Activated CD8-positive, alpha-beta memory T cell treated with anti-CD3 and anti-CD28 coated beads for 4 hours (primary cell): Measurements from ENCODE around the gene SHLD3.
"Not testable (repeated sequence)": the region's sequence is repeated elsewhere in the genome, so short reads cannot be mapped to it uniquely, and the experiment has no call there.

Source experiments
- DNase-seq, 2 donors: peaks; one replicate each; pipeline ENCODE4 v3.0.0-alpha.2; 2020; ENCODE audit warnings: low read depth in 2 of 2

The SHLD3 gene

DNA sequence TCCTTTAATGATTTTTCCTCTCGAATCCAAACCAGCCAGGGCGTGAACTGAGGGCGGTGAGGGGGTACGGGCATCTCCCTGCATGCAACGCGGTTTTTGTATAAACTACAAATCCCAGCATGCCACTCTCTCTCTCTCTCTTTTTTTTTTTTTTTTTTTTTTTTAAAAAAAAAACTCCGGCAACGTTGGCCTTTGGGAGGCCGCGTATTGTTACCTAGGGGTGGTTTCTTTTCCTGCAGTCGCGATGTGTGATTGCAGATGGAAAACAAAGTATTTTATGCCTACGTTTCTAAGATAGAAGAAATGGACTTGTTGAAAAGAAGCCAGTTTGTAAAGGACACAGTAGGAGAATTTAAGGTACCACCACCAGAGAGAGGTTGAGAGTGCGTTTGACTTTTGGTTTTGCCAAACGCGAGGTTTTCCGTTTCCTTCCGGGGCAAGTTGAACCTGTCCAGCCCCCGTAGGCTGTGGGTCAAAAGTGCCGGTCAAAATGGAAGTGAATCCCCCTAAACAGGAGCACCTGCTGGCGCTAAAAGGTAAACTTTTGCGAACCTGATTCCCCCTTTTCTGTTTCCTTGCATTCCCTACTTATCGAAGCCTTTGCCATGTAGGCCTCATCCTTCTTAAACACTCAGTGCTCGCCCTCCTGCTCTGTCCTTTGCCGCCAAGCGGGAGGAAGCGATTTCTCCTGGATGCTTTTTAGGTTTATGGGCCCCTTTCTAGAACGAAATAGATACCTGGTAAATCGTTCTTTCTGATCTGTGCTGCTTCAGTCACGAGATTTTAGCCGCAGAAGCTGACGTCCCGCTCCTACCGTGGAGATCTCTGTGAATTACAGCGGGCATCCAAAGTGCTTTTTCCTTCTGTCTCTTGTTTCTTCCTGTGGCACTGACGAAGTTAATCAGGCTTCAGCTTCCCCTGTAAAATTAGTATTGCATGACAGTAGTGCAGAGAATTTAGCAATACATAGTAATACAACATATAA is at the start of gene SHLD3, which contains the start of gene TRAPPC13:
Gene SHLD3 (plus strand): TSS at position 457 of the 985 bp plus-strand sequence. CDS start 4,561 bp downstream, outside the sequence.
Gene TRAPPC13 (plus strand): TSS at position 457 of the 985 bp plus-strand sequence. CDS start 34 bp downstream, at position 491.
- DNase-seq: peak; percentile 62 to 78

DNA sequence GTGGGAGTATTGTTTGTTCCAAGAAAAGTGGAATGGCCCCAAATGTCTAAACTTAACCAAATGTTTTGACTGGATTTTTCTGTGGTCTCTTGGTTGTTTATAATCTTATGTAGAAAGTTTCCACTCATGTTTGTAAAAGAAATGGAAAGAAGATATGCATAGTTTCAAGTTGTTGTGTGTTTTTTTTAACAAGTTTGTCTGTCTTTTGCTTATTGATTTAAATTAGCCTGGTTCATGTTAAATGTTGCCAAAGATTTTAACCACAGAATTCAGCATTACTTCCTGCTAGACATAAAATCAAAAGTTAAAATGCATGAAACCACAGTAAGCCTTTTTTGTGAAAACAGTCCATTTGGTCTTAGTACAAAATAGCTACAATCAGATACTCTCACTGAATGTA is 47.7 kb upstream of the SHLD3 start:
- DNase-seq: no peak

- no peak for DNase-seq
Observed at GRCh38 chr5:65588694-65589093, 36.1 kb upstream of the SHLD3 start.

- not testable (repeated sequence) for DNase-seq
Observed at GRCh38 chr5:65601761-65602160, 23.1 kb upstream of the SHLD3 start.

- no peak for DNase-seq
Observed at GRCh38 chr5:65611524-65611923, 13.3 kb upstream of the SHLD3 start.

DNA sequence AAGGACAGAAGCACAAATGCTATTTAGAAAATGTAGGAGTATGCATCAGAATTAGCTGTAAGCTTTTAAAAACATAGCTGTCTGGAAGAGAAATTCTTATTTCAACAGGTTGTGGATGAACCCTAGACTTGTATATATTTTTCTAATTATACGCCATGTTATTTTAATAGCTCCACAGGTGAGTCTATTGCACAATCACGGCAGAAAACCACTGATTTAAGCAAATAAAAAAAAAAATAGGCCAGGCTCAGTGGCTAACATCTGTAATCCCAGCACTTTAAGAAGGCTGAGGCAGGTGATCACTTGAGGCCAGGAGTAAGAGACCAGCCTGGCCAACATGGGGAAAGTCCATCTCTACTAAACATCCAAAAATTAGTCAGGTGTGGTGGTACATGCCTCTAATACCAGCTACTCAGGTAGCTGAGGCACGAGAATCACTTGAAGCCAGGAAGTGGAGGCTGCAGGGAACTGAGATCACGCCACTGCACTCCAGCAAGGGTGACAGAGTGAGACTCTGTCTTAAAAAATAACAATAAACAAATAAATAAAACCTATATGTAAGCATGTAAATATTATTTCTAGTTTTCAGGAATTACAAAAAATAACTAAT is 12.4 kb upstream of the SHLD3 start:
- DNase-seq: no peak

DNA sequence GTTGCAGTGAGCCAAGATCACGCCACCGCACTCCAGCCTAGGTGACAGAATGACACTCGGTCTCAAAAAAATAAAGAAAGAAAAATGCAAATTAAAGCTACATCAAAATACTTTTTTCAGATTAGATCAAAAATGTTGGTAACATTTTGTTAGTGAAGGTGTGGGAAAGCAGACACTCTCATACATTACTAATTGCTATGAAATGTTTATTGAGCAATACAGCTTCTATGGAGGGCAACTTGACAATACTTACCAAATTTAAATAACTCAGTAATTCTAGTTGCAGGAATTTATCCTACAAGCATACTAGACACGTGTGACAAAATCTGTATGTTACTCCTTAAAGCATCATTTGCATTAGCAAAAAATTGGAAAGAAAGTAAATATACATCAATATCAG is 4.8 kb upstream of the SHLD3 start:
- DNase-seq: no peak

DNA sequence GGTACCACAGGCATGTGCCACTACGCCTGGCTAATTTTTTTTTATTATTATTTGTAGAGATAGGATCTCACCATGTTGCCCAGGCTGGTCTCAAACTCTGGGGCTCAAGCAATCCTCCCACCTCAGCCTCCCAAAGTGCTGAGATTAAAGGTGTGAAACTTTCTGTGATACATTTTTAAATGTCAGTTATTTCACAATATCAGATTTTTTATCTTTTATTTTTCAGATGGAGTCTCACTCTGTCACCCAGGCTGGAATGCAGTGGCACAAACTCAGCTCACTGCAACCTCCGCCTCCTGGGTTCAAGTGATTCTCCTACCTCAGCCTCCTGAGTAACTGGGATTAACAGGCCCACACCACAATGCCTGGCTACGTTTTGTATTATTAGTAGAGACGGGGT is 2.9 kb upstream of the SHLD3 start:
- not testable (repeated sequence) for DNase-seq

DNA sequence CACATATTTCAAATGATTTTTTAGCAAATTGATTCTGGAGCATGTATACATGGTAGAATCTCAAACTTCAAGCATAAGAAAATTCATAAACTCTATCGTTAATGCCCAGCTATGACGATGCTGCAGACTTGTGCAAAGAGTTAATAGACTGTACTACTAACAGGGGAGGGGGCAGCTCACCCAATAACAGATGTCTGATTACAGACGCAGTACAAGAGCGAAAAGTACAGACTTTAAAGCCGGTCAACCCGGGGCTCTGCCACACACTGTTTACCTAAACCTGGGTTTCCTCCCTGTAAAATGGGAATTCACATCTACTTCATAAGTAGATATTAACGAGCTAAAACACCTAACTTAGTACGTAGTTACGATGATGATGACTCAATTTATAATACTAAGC is 1.3 kb upstream of the SHLD3 start:
- no peak for DNase-seq

- DNase-seq: peak; percentile 77 to 85
Observed at GRCh38 chr5:65624025-65624570, 729 bp upstream of the SHLD3 start, which contains the start of gene TRIM23. TRIM23 (minus strand) TSS chr5:65624333; CDS start chr5:65624274, 59 bp downstream.

DNA sequence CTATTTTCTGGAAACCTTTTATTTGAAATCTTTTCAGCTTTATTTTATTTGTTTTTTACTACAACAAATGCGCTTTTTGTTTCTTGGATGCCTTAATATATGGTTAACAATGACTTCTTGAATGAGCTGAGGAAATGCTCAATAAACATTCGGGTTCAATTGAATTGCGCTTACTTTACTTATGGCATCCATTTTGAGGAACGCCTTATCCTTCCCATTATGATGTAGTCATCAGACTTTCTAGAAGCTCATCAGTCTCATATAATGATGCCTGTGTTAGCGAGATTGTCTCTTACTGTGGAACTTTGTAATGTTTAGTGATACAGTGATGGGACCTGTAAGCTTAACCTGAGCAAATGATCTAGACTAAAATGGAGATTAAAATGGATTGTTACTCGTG is 916 bp downstream of the SHLD3 start:
- no peak for DNase-seq

DNA sequence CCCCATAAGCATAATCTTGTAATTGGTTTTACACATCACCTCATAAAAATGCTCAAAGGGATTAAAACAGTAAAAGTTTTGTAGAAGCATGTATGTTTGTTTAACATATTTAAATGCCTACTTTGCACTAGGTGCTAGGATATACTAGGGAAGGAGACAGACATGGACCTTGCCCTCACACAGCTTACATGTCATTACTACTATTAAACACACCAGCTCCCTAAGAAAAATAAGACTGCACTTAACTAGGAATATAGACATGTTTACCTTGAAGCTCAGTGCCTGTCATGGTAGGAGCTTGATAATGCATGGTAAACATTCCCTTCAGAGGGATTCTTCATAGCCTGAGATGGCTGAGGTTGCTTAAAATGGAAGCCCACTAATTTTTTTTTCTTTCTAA is 6.2 kb downstream of the SHLD3 start:
- no peak for DNase-seq

DNA sequence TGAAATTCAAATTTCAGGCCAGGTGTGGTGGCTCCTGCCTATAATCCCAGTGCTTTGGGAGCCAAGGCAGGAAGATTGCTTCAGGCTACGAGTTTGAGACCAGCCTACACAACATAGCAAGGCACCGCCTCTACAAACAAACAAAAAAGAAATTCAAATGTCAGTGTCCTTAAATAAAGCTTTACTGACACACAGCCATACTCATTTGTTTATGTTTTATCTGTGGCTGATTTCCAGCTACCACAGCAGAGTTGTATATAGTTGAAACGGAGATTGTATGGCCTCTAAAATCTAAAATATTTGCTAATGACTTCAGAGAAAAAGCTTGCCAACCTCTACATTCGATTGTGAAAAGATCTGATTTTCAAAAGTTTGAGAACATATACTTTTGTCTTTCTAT is 15.4 kb downstream of the SHLD3 start:
- no peak for DNase-seq

GRCh38 chr5:65646938-65647337 is 22.1 kb downstream of the SHLD3 start:
- DNase-seq: no peak

- DNase-seq: no peak
Observed at GRCh38 chr5:65647941-65648340, 23.1 kb downstream of the SHLD3 start.

DNA sequence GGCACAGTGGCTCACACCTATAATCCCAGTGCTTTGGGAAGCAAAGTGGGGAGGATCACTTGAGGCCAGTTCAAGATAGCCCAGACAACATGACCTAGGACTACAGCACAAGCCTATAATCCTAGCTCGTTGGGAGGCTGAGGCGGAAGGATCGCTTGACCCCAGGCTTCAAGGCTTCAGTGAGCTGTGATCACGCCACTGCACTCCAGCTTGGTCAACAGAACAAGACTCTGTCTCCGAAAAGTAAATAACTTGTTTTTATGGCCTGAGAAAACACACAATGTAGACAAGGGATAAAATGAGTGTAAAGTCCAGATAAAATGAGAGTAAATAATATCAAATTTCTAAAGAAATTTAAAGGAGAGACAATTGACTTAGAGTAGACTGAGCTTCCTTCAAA is 26.3 kb downstream of the SHLD3 start:
- DNase-seq: no peak

GRCh38 chr5:65654713-65655112 is 29.9 kb downstream of the SHLD3 start:
- no peak for DNase-seq

DNA sequence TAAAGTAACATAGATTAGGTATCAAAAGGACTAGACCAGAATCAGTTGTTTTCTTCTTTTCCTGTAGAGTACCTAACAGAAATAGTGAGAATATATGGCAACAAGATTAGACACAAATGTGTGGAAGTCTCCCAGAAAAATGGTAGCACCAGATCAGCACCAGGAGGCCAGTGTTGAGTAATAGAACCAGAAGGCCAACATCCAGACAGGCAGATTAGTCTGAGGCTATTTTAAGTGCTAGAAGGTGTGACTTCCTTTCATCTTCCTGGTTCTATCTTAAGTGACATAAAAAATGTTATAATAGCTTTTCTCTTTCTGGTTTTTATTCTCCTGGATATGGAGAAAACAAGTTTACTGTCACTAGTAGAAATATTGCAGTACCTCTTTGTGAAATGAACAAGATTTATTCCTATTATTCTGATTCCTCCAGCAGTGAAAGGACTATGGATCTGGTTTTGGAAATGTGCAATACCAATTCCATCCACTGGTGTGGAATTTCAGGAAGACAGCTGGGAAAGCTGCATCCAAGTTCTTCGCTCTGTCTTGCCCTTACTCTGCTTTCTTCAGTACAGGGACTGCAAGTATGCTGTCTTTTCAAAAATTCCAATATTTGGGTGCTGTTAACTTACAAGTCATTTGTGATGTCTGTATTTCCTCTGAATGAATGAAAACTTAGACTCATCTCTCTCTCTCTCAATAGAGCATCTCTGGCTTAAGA is 39.1 kb downstream of the SHLD3 start:
- no peak for DNase-seq

DNA sequence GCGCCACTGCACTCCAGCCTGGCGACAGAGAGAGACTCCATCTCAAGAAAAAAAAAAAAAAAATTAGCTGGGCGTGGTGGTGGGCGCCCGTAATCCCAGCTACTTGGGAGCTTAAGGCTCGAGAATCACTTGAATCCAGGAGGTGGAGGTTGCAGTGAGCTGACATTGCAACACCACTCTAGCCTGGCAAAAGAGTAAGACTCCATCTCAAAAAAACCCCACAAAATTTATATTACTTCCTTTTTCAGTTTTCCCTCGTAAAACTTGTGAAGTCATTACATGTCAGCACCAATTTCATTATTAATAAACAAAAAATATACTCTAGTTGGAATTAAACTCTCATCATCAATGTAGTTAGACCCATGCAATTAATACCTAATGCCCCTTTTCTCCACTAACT is 43.9 kb downstream of the SHLD3 start:
- DNase-seq: no peak

GRCh38 chr5:65672796-65673195 is 48.0 kb downstream of the SHLD3 start:
- no peak for DNase-seq

DNA sequence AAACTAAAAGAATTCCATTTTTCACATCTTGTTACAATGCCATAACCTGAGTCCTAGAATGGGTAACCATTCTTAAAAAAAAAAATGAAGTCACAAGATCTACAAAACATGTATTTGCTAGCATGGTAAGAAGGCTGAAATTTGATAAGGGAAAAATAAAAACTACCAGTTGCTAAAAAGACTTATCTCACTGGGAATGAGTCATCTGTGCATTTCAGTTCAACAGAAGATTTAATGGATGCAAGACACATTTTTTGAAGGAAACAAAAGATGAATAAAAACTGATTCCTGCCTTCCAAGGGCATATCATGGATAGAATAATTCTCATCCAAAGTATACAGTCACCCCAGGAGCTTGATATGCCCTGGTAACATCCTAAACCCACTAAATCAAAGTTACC is 49.9 kb downstream of the SHLD3 start:
- DNase-seq: no peak

DNA sequence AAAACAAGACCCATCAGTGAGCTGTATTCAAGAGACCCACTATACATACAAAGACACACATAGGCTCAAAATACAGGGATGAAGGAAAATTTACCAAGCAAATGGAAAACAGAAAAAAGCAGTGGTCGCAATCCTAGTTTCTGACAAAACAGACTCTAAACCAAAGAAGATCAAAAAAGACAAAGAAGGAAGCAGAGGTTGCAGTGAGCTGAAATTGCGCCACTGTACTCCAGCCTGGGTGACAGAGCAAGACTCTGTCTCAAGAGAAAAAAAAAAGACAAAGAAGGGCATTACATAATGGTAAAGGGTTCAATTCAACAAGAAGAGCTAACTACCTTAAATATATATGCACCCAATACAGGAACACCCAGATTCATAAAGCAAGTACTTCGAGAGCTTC is 51.2 kb downstream of the SHLD3 start:
- DNase-seq: not testable (repeated sequence)
